HG03439 (cell line): Measurements from ENCODE around the gene WNK1.
"Not testable (repeated sequence)": the region's sequence is repeated elsewhere in the genome, so short reads cannot be mapped to it uniquely, and the experiment has no call there.

Source experiments
- ATAC-seq: cut with Tn5 transposase; IDR thresholded peaks from one replicate; pipeline ENCODE4 v1.9.1; 2021; ENCODE audit warnings: mild to moderate bottlenecking, moderate library complexity; ENCODE audit not compliant: unreplicated experiment

The WNK1 gene

DNA sequence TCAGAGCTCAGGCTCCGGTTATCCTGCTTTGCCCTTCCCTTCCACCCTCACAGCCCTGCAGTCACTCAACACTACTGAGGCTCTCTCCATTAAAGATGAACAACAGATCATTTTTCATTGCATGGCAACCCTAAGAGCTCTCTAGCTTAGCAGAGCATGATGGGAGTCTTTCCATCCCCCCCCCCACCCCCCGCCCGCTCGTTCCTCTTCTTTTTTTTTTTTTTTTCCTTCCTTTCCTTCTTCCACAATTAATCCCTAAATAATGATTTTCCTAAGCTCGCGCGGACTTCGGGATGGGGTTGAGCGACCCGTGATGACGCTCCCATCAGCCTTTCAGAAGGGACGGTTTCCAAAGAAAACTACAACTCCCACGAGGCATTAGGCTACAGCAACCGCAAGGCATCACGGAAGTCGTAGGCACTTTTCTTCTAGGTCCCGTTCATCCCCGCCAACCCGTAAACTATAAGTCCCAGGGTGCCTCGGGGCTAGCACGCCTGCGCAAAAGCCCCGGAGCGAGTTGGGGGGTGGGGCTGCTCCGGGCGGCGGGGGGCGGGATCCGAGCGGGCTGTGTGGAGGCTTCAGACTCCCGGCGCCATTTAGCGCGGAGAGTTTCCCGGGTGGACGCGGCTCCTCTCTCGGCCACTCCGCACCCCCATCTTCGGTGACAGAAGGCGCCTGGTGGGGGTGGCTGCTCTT lies at the start of gene WNK1:
WNK1 (plus strand) TSS at position 581 of the 696 bp plus-strand sequence. CDS start 987 bp downstream, outside the sequence.
- ATAC-seq: peak; percentile 49

DNA sequence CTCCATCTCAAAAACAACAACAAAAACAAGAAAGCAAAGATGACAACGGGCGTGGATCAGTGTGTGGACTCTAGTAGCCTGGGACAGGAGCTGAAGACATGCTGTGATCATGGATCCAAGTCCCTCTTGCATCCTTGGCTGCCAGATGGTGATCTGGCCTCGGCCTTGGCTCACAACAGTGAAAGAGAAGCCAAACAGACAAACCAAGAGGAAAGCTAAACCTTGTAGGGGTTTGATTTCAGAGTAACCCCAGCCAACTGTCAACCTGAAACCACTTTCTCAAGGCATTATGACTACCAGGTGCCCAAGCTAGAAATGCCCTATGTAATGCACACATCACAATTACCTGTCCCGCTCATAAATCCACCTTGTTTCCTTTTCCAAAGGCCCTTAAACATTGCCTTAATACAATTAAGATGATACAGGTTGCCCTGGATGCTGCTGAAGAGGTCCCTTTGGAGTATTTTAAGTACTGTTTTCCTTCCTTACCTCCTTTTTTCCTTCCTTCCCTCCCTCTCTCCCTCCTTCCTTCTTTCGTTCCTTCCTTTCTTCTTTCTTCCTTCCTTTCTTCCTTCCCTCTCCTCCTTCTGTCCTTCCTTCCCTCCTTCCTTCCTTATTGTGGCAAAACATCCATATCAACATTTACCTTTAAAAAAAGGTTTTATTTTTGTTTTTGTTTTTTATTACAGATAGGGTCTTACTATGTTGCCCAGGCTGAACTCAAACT lies 47.7 kb upstream of the WNK1 start:
- no peak for ATAC-seq

DNA sequence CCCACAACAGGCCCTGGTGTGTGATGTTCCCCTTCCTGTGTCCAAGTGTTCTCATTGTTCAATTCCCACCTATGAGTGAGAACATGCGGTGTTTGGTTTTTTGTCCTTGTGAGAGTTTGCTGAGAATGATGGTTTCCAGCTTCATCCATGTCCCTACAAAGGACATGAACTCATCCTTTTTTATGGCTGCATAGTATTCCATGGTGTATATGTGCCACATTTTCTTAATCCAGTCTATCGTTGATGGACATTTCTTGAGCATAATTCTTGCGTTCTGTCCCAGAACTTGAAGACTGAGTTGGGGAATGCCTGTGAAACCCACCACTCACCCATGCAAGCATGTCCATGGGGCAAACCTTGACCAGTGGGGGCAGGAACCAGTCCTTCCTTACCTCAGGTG lies 44.3 kb upstream of the WNK1 start:
- not testable (repeated sequence) for ATAC-seq

DNA sequence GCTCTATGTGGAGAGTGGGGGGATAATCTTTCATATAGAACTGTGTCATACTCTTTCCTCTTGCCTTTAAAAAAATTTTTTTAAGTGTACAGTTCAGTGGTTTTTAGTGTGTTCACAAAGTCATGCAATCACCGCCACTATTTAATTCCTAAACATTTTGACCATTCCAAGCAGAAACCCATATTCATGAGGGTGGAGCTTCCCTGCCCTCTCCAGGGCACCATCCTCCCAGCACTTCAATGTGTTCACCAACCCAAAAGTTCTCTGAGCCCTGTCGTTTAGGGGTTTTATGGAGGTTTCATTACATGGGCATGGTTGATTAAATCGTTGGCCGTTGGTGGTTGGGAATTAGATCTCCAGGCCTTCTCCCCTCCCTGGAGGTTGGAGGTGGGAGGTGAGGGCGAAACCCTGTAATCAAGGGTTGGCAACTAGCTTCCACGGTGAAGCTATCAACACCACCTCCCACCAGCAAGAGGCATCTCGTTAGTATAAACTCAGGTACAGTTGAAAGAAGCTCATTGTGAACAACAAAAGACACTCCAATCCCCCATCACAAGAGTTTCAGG lies 42.8 kb upstream of the WNK1 start:
- ATAC-seq: no peak

DNA sequence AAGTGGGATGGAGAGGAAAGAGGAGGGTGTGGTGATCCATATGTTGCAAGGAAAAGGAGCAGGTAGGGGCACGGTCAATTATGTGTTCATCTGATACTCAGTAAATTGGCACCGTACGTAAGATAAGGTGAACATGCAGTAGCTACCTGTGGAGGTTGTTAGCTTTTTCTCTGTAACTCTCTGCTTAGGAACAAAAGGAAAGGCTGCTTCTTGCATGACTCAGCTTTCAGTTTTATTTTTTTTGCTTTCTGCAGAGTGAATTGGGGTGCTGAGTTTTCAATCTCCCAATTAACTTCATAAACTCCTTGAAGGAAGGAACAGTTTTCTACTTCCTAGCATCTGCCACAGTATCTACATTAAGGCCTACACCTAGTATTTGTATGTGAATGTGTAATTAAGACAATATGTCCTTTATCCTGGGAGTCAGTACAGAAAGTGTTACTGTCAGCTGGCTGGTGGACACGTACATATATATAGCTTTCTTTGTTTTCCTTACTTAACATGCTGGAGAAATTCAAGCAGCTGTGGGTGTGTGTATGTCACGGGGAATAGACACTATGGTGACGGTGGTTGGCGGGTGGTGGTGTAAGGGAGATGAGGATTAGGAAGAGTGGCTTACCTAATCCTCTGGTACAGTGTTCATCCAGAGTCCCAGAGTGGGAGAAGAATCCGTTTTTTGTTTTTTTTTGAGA lies 40.1 kb upstream of the WNK1 start:
- no peak for ATAC-seq

DNA sequence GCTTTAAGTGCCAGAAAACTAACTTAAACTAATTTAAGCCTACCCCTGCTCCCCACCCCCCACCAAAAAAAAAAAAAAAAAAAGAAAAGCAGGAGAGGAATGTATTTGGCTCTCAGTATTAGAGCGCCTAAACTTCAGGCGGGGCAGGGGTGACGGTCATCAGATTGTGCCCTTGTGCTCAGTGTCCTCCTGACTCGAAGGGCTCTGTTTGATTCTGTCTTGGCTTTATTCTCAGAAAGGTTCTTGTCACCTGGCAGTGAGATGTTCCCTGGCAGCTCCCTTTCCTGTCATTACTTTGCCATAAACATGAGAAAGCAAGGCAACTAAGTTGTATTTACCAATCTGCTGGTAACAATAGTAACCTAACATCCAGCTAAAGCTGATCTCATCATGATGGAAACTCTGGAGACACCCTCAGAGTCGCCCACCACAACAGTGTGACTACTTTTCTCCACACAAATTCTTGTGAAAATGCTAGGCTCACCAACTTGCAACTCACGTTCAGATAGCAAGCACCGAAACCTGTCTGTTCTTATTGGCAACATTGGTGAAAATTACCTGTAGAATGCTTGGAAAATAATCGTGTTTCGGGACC lies 39.0 kb upstream of the WNK1 start:
- ATAC-seq: no peak

DNA sequence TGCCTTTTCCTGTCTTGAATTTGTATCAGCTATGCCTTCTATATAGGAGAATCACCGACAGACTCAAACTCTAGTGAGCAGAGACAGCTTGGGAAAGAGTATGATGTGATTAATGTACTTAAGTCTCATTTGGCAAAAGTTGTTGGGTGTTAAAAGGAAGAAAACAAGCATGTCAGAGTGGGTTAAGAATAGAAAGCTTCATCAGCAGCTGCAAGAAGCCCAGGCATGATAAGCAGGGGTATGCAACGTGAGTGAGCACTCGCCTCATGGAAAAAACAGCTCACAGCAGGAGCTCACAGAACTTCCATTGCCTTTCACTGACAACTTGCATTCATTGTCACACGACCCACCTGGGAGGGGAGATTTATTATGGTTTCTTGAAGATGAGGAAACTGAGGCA lies 35.9 kb upstream of the WNK1 start:
- no peak for ATAC-seq

DNA sequence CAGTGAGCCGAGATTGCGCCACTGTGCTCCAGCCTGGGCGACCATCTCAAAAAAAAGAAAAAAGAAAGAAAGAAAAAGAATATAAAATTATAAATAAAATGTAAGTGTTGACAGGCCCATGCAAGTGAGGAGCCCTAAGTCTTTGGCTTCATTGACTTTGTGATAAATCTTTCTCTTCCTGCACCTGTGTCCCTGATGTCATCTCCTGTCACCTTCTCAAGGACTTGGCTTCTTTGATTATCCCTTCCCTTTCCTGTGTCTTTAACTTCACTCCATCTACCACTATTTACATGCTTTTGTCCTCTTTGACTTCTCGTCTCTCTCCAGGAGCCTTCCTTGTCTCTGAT lies 33.6 kb upstream of the WNK1 start:
- ATAC-seq: no peak

DNA sequence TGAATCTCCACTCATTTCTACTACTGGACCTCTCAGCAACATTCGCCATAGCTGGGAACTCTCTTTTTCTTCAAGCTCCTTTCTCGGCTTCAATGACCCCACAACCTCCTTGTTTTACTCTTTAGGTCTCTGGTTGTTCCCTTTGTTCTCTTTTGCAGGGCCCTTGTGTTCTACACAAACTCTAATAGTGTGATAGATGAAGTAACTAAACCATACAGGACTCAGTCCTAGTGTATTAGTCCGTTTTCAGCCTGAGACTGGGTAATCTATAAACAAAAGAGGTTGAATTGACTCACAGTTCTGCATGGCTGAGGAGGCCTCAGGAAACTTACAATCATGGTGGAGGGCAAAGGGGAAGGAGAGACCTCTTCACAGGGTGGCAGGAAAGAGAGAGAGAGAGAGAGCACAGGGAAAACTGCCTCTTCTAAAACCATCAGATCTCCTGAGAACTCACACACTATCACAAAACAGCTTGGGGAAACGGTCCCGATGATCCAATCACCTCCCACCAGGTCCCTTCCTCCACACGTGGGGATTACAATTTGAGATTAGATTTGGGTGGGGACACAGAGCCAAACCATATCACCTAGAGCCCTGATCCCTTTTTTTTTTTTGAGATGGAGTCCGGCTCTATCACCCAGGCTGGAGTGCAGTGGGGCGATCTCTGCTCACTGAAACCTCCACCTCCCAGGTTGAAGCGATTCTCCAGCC lies 32.0 kb upstream of the WNK1 start:
- ATAC-seq: no peak

DNA sequence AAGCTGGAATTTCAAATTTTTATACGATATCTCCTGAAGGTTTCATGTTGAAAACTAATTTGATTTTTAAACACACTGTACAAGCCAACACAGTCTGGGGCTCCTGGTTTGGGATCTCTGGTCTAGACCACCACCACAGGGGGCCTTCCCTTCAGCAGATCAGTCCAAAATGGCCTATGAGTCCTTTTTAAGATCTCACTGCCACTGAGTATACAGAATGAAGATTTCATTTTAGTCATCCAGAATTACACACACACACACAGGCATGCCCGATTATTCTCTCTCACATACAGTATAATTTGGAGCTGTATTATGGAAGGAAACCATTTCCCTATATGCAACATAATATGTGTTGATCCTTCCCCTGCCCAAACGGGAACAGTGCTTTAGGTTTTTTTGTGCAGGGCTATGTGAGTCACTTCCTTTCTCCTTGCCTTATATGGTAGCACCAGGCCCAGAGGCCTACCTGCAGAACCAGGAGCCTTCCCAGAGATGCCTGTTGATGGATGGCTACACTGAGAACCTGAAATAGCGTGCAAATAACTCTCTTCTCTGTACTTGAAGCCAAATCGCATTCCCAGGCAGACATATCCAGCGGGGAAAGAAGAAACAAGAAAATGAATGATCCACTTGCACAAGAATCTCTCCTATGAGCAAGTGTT lies 28.1 kb upstream of the WNK1 start:
- ATAC-seq: no peak

DNA sequence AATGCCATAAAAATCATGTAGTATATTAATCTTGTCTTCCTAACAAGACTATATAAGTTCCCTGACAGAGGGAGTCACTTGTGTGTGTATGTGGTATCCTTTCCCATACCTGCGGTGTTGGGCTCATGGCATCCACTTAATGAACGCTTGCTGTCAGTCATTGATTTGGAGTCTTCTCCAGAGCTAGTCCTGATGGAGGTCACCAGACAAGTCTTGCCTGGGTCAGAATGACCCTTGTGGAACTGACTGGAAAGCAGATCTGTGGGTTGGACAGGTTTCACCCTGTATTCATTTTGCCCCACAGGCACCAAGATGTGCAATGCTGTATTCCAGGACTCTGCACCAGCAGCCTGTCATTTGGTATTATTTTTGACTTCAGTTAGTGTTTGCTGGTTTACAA lies 27.3 kb upstream of the WNK1 start:
- no peak for ATAC-seq

DNA sequence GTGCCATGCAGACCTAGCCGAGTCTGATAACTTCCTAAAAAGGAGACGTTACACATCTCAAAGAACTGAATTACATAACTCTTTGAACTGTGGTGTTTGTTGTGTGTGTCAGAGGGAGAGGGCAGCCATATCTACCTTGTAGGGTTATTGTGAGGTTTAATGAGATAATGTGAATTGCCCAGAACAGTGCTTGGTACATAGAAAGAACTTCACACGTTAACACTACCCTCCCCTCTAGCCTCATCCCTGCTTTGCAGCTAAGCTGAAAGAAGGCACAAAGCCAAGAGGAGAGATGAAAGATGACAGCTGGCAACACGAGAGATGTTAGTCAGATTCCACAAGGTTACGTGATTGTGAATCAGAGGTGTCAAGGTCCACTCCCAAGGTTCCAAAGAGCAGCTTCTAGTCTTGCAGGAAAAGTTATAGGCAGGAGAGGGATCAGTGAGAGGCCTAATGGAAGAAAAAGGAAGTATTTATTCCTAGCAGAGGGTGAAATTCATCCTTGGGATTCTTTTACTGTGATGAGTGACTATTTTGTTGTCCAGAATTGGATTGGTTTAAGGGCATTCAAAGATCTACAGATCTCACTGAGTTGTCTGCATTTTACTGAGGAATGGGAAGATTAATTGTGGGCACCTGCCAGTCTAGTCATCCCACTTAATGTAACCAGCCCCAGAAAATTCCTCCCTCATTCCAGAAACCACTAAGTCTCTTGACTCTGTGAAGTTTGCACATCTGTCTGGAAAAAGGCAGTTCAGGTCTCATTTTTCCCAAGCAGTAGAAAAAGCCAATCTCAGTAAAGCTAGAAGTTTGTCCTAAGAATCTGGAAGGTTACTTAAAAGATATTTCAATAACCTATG lies 25.9 kb upstream of the WNK1 start:
- ATAC-seq: no peak

DNA sequence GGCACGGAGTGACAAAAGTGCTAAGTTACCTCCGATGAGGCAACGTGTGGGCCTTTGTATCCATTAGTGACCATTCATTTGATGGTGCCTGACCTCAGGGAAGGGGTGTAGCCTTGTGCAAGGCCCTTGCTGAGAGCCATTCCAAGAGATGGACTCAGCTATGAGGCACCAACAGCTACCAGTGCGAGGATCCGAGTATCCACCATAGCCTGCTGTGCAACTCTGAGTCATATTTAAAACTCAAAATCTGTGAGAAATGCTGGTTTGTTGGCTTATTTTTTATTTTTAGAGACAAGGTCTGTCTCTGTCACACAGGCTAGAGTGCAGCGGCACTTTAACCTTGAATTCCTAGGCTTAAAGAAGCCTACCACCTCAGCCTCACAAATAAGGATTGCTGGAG lies 25.1 kb upstream of the WNK1 start:
- ATAC-seq: no peak

DNA sequence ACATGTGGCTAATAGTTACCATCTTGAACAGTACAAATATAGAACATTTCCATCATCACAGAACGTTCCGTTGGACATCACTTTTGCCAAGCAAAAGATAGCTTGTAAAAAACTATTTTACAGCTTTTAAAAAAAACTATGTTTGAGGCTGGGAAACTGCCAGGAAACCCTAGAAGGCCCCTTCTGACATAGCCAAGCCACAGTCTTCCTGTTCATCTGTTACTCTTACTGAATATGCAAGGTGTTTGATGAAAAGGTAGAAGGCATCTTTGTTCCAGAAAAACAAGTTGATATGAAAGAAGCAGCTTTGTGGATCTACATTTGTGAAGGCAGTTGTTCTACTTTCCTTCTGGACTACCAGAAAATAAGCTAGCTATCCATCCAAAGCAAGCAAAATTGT lies 23.6 kb upstream of the WNK1 start:
- no peak for ATAC-seq

DNA sequence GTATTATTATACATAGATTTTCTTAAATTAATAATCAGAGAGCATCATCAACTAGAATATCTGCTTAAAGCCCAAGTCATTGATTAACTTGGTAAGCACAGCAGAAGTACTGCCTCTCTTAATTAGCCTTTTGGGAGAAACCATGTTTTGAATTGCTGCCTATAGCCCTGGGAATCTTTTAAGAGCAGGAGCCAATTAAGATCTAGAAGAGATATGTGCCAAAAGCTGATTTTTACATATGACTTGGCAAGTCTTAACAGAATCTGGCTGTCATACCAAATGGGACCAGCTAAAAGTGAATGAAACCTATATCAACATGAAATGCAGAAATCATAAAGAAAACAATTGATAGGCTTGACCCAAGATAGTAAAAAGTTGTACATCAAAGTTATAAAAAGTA lies 23.2 kb upstream of the WNK1 start:
- ATAC-seq: no peak

DNA sequence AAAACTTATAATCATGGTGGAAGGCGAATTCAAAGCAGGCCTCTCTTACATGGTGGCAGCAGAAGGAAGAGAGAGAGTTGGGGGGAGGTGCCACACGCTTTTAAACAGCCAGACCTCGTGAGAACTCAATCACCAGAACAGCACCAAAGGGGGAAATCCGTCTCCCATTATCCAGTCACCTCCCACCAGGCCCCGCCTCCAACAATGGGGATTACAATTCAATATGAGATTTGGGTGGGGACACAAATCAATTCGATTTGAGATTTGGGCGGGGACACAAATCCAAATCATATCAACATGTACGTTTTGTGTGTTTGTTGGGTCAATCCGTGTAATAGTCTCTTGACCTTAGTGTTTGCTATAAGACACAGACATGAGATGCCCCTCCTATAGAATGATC lies 21.8 kb upstream of the WNK1 start:
- no peak for ATAC-seq

DNA sequence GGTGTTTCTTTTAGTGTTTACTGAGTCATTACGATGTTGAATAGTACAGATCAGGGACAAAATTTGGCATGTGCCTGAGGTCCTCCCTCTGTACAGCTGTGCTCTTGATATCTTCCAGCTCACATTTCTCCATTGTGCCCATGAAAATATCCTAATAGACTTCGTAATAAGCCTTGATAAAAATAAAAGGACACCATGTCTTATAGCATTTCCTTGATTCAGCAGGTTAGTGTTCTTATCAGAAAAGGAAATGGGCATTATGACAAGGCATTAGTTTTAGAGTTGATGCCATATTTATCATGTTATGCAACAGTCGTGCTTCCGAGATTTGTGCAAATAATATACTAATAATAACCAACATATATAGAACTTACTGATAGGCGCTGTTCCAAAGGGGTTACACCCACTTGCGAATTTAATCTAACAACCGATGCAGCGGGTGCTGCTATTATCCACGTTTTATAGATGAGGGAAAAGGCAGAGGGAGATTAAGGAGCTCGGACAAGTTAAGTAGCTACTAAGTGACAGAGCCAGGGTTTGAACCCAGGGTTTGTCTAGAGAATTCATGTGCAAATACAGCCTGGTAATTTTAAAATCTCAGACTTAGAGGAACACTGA lies 15.1 kb upstream of the WNK1 start:
- no peak for ATAC-seq

DNA sequence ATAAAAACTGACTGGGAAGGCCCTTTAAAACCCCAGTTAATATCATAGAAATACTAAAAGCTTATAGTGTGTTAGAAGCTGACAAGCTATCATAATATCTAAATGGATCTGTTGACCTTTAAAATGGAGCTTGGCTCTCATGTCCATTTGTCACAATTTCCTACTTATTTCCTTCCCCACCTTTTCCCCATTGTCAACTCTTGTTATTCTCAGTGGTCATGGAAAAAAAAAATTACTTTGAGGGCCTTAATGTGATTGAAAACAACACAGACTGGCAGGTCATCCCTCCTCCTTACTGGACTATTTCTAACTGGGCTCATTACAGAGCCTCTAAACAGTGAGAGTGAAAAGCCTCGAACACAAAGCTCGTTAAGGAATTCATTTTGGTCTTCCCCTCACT lies 13.7 kb upstream of the WNK1 start:
- ATAC-seq: no peak

DNA sequence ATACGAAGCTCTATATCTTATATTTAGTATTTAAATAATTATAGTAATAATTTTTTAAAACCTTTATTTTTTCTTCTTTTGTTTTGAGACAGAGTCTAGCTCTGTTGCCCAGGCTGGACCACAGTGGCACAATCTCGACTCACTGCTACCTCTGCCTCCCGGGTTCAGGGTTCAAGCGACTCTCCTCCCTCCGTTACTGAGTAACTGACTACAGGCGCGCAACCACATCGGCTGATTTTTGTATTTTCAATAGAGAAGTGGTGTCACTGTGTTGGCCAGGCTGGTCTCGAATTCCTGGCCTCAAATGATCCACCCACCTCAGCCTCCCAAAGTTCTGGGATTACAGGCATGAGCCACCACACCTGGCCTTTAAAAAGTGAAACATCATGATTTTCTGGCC lies 13.0 kb upstream of the WNK1 start:
- no peak for ATAC-seq
